ENCODE results near the gene PHF5A. TPM values are rescaled to one million over a fixed set of nuclear protein-coding genes. Genes with fewer than 3 reads are reported as not detected.

The PHF5A gene
- total RNA-seq, 1 donor from 2014 or later, result 23.9 TPM

GRCh38 chr22:41448189-41448808 is 20.2 kb downstream of the PHF5A start:
- intact Hi-C loops (cut with micrococcal nuclease), result no loop called here
- no peak for TF ChIP-seq CTCF (IDR thresholded peaks at IDR 0.05; ENCODE audit: borderline replicate concordance)

GRCh38 chr22:41447435-41448188 is 20.9 kb downstream of the PHF5A start:
- Histone ChIP-seq H3K27me3 (ENCODE audit: low read depth) (no peaks in the 10 kb centered on the region), H3K36me3 (peaks cover 20% of the 10 kb centered on the region), H3K27ac (replicated peaks) (peak overlapping the region; percentile 100), H3K9me3 (replicated peaks) (no peaks in the 10 kb centered on the region), H3K4me1 (peaks cover 60% of the 10 kb centered on the region), H3K4me3 (peak overlapping the region; percentile 100)
- TF ChIP-seq CTCF (IDR thresholded peaks at IDR 0.05; ENCODE audit: borderline replicate concordance), result no peak
- intact Hi-C loops (cut with micrococcal nuclease), result no loop called here
- peak; percentile 67 for DNase-seq

More at GRCh38 chr22:41448189-41448808, 20.2 kb downstream of the PHF5A start:
- Histone ChIP-seq H3K4me3 (peak overlapping the region; percentile 100), H3K27ac (replicated peaks) (peak overlapping the region; percentile 100), H3K36me3 (peaks cover 13% of the 10 kb centered on the region), H3K4me1 (peaks cover 53% of the 10 kb centered on the region), H3K27me3 (ENCODE audit: low read depth) (no peaks in the 10 kb centered on the region), H3K9me3 (replicated peaks) (no peaks in the 10 kb centered on the region)
- peak; percentile 95 for DNase-seq

- Histone ChIP-seq H3K4me1 (peaks cover 68% of the 10 kb centered on the region), H3K4me3 (peak within 1 kb of the TSS; percentile 100), H3K9me3 (replicated peaks) (no peaks in the 10 kb centered on the region), H3K27me3 (ENCODE audit: low read depth) (no peaks in the 10 kb centered on the region), H3K27ac (replicated peaks) (peak within 1 kb of the TSS; percentile 100), H3K36me3 (peaks cover 26% of the 10 kb centered on the region)
- DNase-seq, result peak; percentile 96
- intact Hi-C loops (cut with micrococcal nuclease), result no loop called here
- TF ChIP-seq CTCF (IDR thresholded peaks at IDR 0.05; ENCODE audit: borderline replicate concordance), result no peak
Observed at GRCh38 chr22:41446639-41447434, 21.7 kb downstream of the PHF5A start, which contains the start of gene TOB2. TSS of gene TOB2 (minus strand) at chr22:41446801. CDS start at chr22:41437345, 9,456 bp downstream.

- peaks cover 28% of the 10 kb centered on the region for H3K36me3 ChIP-seq
- H3K4me3 ChIP-seq, result peak overlapping the region; percentile 100
- no peak for TF ChIP-seq CTCF (IDR thresholded peaks at IDR 0.05; ENCODE audit: borderline replicate concordance)
- DNase-seq, result peak; percentile 43
- peaks cover 76% of the 10 kb centered on the region for H3K4me1 ChIP-seq
- peak overlapping the region; percentile 100 for H3K27ac ChIP-seq (replicated peaks)
- no peaks in the 10 kb centered on the region for H3K27me3 ChIP-seq (ENCODE audit: low read depth)
- intact Hi-C loops (cut with micrococcal nuclease), result no loop called here
- no peaks in the 10 kb centered on the region for H3K9me3 ChIP-seq (replicated peaks)
Observed at GRCh38 chr22:41446057-41446501, 22.4 kb downstream of the PHF5A start.
